Erythroblast (primary cell): ENCODE measurements around the gene SLC30A7.

Experiments used
- GATA1 ChIP-seq: IDR thresholded peaks from 2 replicates; pipeline ENCODE4 v1.6.1; 2011; ENCODE audit warnings: low read depth, mild to moderate bottlenecking, control low read depth, low read length, moderate library complexity
- POLR2A ChIP-seq: IDR thresholded peaks from 2 replicates; pipeline ENCODE4 v1.6.1; 2011; ENCODE audit warnings: mild to moderate bottlenecking, low read length

GRCh38 chr1:100860397-100860991 lies 35.4 kb upstream of the SLC30A7 start:
- no peak for TF ChIP-seq POLR2A
- no peak for TF ChIP-seq GATA1
